DND-41 (cell line): ENCODE data around the gene CCSER2.

Experiments
- CTCF ChIP-seq: IDR thresholded peaks from 2 replicates; pipeline ENCODE4 v1.5.1; 2012; ENCODE audit warnings: borderline replicate concordance, low read length, moderate library complexity, mild to moderate bottlenecking; ENCODE audit not compliant: poor library complexity, severe bottlenecking; ENCODE audit errors: extremely low read depth
- EZH2 ChIP-seq: IDR thresholded peaks from 3 replicates; pipeline ENCODE4 v1.6.1; 2012; ENCODE audit warnings: borderline replicate concordance, low read depth, mild to moderate bottlenecking, moderate library complexity, low read length, inconsistent platforms; ENCODE audit not compliant: severe bottlenecking

- TF ChIP-seq CTCF (peak; percentile 79), EZH2 (no peak)
Measured at GRCh38 chr10:84375011-84375410, 46.6 kb downstream of the CCSER2 start.
